ENCODE results near the gene IPO13.

IPO13 gene

DNA sequence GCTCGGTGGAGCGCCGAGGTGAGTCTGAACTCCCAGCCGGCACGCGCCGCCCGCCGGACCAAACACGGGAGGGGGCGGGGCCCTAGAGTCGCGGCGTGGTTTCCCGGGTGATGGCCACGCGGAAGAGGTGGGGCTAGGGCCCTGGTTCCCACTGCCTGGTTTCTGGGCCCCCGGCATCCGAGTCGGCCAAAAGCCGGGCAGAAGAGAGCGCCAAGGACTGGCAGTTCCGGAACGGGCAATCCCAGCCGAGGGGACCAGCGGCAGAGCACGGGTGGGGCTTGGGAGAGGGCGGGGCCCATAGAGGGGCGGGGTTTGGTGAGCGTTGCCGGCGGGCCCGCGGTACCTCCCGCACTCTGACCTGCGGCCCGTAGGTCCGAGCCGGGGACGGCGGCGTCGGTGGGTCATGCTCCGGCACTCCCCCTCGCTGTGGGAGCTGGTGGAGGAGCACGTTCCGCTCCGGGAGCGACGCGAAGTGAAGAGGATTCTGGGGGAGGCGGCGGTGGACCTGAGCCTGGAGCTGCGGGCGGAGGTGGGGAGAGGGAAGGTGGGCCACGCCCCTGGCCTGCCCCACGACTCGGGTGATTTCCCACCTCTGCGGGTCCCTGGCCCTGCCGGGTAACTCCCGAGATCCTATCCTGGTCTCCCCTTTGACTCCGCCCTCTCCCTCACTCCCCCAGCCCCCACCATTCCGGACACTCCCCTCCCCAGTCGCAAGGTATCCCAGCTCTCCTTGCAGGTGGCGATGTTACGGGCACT, 44.9 kb downstream of the IPO13 start, which contains the start of gene CCDC24:
Gene CCDC24 (plus strand): TSS at position 124 of the 756 bp plus-strand sequence. CDS start 280 bp downstream, at position 404.
- TF ChIP-seq, protein P1, sequence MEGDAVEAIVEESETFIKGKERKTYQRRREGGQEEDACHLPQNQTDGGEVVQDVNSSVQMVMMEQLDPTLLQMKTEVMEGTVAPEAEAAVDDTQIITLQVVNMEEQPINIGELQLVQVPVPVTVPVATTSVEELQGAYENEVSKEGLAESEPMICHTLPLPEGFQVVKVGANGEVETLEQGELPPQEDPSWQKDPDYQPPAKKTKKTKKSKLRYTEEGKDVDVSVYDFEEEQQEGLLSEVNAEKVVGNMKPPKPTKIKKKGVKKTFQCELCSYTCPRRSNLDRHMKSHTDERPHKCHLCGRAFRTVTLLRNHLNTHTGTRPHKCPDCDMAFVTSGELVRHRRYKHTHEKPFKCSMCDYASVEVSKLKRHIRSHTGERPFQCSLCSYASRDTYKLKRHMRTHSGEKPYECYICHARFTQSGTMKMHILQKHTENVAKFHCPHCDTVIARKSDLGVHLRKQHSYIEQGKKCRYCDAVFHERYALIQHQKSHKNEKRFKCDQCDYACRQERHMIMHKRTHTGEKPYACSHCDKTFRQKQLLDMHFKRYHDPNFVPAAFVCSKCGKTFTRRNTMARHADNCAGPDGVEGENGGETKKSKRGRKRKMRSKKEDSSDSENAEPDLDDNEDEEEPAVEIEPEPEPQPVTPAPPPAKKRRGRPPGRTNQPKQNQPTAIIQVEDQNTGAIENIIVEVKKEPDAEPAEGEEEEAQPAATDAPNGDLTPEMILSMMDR (IDR thresholded peaks at IDR 0.05; ENCODE audit: low read depth, low read length) = no peak
- TF ChIP-seq EZH2phosphoT487 (IDR thresholded peaks at IDR 0.05; ENCODE audit: low read depth) = no peak
- Histone ChIP-seq H3K27ac (ENCODE audit: low read length) (no peak within 1 kb of the TSS), H2AFZ (ENCODE audit: low read depth, low read length) (peak within 1 kb of the TSS; percentile 74), H3K27me3 (ENCODE audit: low read depth, low read length) (no peaks in the 10 kb centered on the region), H4K20me1 (ENCODE audit: insufficient read depth, low read length) (no peaks in the 10 kb centered on the region), H3K9ac (ENCODE audit: low read length) (peak within 1 kb of the TSS; percentile 65), H3K4me3 (ENCODE audit: low read length) (peak within 1 kb of the TSS; percentile 84), H3K79me2 (ENCODE audit: low read length) (no peaks in the 10 kb centered on the region), H3K9me3 (ENCODE audit: insufficient read depth, low read length) (no peaks in the 10 kb centered on the region), H3K4me1 (ENCODE audit: low read length) (peaks cover 16% of the 10 kb centered on the region), H3K36me3 (replicated peaks; ENCODE audit: low read depth, low read length) (no peaks in the 10 kb centered on the region), H3K4me2 (ENCODE audit: low read length) (peak within 1 kb of the TSS; percentile 99)

DNA sequence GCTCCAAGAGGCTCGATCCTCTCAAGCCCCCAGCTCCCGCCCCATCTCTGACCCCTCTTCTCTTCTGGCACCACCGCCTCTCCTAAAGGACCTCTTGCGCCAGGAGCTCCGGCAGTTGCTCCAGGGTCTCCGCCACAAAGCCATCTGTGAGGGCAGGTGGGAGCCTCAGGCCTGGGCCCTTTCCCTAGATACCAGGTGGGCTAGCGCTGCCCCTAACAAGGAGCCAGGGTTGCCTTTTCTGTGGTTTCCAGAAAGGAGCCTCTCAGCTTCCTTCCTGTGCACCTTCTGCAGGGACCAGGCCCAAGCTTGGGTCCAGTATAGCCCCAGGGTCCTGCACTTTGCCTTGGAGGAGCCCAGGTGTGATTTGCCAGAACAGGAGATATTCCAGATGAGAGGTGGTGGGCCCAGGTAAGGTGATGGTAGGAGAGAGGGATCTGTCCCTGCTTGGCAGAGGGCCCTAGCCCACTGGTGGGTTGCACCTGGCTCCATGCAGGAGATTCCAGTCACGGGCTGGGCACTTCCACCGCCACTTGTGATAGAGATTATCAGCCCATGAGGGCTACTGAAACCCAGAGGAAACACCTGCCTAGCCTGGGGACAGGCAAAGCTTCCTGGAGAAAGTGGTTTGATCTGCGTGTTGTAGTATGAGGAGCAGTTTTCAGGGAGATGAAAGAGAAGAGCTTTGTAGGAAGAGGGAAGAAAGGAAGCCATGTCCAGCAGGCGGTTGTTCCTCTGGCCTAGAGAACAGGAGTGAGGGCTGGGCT, 45.7 kb downstream of the IPO13 start:
- Histone ChIP-seq H3K4me2 (ENCODE audit: low read length) (peak overlapping the region; percentile 99), H3K4me3 (ENCODE audit: low read length) (peak overlapping the region; percentile 84), H4K20me1 (ENCODE audit: insufficient read depth, low read length) (no peaks in the 10 kb centered on the region), H3K27me3 (ENCODE audit: low read depth, low read length) (no peaks in the 10 kb centered on the region), H3K4me1 (ENCODE audit: low read length) (peaks cover 16% of the 10 kb centered on the region), H3K9me3 (ENCODE audit: insufficient read depth, low read length) (no peaks in the 10 kb centered on the region), H3K79me2 (ENCODE audit: low read length) (no peaks in the 10 kb centered on the region), H3K9ac (ENCODE audit: low read length) (peak overlapping the region; percentile 65; the same call in 1 of the 2 replicates), H2AFZ (ENCODE audit: low read depth, low read length) (no peak overlapping the region), H3K36me3 (replicated peaks; ENCODE audit: low read depth, low read length) (no peaks in the 10 kb centered on the region), H3K27ac (ENCODE audit: low read length) (no peak overlapping the region)
- no peak for TF ChIP-seq EZH2phosphoT487 (IDR thresholded peaks at IDR 0.05; ENCODE audit: low read depth)
- TF ChIP-seq, protein P1 (IDR thresholded peaks at IDR 0.05; ENCODE audit: low read depth, low read length) = no peak

DNA sequence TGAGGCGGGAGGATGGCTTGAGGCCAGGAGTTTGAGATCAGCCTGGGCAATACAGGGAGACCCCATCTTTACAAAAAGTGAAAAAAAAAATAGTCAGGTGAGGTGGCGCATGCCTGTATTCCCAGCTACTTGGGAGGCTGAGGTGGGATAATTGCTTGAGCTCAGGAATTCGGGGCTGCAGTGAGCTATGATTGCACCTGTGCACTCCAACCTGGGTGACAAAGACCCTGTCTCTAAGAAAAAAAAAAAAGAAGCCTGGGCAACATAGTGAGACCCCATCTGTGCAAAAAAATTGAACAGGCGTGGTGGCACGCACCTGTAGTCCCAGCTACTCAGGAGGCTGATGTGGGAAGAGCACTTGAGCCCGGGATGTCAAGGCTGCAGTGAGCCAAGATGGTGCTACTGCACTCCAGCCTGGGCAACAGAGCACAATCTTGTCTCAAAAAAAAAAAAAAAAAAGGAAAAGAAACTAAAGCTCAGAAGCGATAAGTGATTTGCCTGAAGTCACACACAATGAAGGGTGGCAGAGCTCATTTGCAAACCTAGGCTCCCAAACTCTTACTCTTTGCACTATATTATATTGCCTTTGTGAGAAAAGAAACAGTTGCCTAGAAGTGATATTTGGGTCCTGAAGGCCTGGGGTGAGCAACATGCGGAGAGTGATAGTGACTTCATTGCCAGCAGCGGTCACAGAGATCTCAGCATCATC, 46.6 kb downstream of the IPO13 start:
- peaks cover 16% of the 10 kb centered on the region for H3K4me1 ChIP-seq (ENCODE audit: low read length)
- no peaks in the 10 kb centered on the region for H3K36me3 ChIP-seq (replicated peaks; ENCODE audit: low read depth, low read length)
- no peaks in the 10 kb centered on the region for H3K27me3 ChIP-seq (ENCODE audit: low read depth, low read length)
- no peak overlapping the region for H3K9ac ChIP-seq (ENCODE audit: low read length)
- H2AFZ ChIP-seq (ENCODE audit: low read depth, low read length) = no peak overlapping the region
- H3K9me3 ChIP-seq (ENCODE audit: insufficient read depth, low read length) = no peaks in the 10 kb centered on the region
- H3K79me2 ChIP-seq (ENCODE audit: low read length) = no peaks in the 10 kb centered on the region
- TF ChIP-seq EZH2phosphoT487 (IDR thresholded peaks at IDR 0.05; ENCODE audit: low read depth) = no peak
- TF ChIP-seq, protein P1 (IDR thresholded peaks at IDR 0.05; ENCODE audit: low read depth, low read length) = no peak
- H4K20me1 ChIP-seq (ENCODE audit: insufficient read depth, low read length) = no peaks in the 10 kb centered on the region
- H3K4me3 ChIP-seq (ENCODE audit: low read length) = no peak overlapping the region
- no peak overlapping the region for H3K4me2 ChIP-seq (ENCODE audit: low read length)
- H3K27ac ChIP-seq (ENCODE audit: low read length) = no peak overlapping the region

All from OCI-LY3 (cell line).